ENCODE measurements around the gene CLASP1.

GRCh38 chr2:121633463-121633862 lies 15.8 kb downstream of the CLASP1 start:
- TF ChIP-seq, protein P1, sequence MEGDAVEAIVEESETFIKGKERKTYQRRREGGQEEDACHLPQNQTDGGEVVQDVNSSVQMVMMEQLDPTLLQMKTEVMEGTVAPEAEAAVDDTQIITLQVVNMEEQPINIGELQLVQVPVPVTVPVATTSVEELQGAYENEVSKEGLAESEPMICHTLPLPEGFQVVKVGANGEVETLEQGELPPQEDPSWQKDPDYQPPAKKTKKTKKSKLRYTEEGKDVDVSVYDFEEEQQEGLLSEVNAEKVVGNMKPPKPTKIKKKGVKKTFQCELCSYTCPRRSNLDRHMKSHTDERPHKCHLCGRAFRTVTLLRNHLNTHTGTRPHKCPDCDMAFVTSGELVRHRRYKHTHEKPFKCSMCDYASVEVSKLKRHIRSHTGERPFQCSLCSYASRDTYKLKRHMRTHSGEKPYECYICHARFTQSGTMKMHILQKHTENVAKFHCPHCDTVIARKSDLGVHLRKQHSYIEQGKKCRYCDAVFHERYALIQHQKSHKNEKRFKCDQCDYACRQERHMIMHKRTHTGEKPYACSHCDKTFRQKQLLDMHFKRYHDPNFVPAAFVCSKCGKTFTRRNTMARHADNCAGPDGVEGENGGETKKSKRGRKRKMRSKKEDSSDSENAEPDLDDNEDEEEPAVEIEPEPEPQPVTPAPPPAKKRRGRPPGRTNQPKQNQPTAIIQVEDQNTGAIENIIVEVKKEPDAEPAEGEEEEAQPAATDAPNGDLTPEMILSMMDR (IDR thresholded peaks at IDR 0.05), result no peak
- TF ChIP-seq POLR2A (IDR thresholded peaks at IDR 0.05), result no peak

Measured in sigmoid colon (tissue), 3 donors.